Measurements from ENCODE around the gene NHSL1. TPM values are rescaled to one million over a fixed set of nuclear protein-coding genes. Genes with fewer than 3 reads are reported as not detected.

NHSL1 gene
- total and polyA plus RNA-seq, 9 of the 15 experiments (the other 6 are each of a cell fraction or from before 2014, with no cell fraction given): 0.09 to 0.20 TPM; not detected in 7

DNA sequence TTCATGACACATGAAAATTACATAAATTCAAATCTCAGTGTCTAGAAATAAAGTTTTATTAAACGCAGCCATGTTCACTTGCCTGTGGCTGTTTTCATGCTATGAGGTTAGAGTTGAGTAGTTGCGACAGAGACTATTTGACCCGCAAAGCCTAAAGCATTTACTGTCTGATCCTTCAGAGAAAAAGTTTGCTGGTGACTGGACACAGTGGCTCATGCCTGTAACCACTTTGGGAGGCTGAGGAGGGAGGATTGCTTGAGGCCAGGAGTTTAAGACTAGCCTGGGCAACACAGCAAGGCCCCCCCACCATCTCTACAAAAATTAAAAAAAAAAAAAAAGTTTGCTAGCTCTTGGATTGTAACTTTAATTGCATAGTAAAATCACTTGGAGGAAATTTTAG lies 112.4 kb downstream of the NHSL1 start:
- Histone ChIP-seq H3K27ac (ENCODE audit: extremely low read depth, low read depth, low read length) (no peak overlapping the region), H3K4me2 (ENCODE audit: insufficient read depth, low read length) (no peak overlapping the region), H3K9ac (ENCODE audit: insufficient read depth in 1 of 2, low read depth in 2 of 2, low read length in 2 of 2) (no peak overlapping the region), H3K4me3 (no peak overlapping the region), H3K9me3 (replicated peaks; ENCODE audit: control insufficient read depth, insufficient read depth, low read depth, low read length) (no peaks in the 10 kb centered on the region), H3K4me1 (replicated peaks in 1 of 2; ENCODE audit: control insufficient read depth in 2 of 2, insufficient read depth in 2 of 2, low read length in 2 of 2) (peaks cover 0 to 2% of the 10 kb centered on the region in 2 experiments; a peak in 1 of 5 replicates), H3K9me1 (ENCODE audit: control insufficient read depth, insufficient read depth, low read length) (no peaks in the 10 kb centered on the region), H3K27me3 (ENCODE audit: control insufficient read depth in 2 of 2, insufficient read depth in 2 of 2, low read length in 2 of 2) (peaks cover 8 to 19% of the 10 kb centered on the region in 2 experiments), H3K36me3 (ENCODE audit: control insufficient read depth, insufficient read depth, low read length) (no peaks in the 10 kb centered on the region), H3K79me2 (ENCODE audit: control insufficient read depth, insufficient read depth, low read length) (no peaks in the 10 kb centered on the region), H2AFZ (ENCODE audit: low read depth, low read length) (no peak overlapping the region), H4K20me1 (replicated peaks; ENCODE audit: control insufficient read depth, insufficient read depth, low read length) (no peaks in the 10 kb centered on the region)
- TF ChIP-seq LARP7 (IDR thresholded peaks at IDR 0.05) (no peak), SMARCA4 (IDR thresholded peaks at IDR 0.05) (no peak), NFE2L1 (tag; IDR thresholded peaks at IDR 0.05; ENCODE audit: borderline replicate concordance, low read depth) (no peak), ZNF586 (CRISPR knock-in tag; conservative IDR thresholded peaks at IDR 0.05) (no peak), ZNF282 (CRISPR knock-in tag; IDR thresholded peaks at IDR 0.05) (no peak), ZNF253 (CRISPR knock-in tag; conservative IDR thresholded peaks at IDR 0.05) (no peak)
- TF ChIP-seq, protein P1, sequence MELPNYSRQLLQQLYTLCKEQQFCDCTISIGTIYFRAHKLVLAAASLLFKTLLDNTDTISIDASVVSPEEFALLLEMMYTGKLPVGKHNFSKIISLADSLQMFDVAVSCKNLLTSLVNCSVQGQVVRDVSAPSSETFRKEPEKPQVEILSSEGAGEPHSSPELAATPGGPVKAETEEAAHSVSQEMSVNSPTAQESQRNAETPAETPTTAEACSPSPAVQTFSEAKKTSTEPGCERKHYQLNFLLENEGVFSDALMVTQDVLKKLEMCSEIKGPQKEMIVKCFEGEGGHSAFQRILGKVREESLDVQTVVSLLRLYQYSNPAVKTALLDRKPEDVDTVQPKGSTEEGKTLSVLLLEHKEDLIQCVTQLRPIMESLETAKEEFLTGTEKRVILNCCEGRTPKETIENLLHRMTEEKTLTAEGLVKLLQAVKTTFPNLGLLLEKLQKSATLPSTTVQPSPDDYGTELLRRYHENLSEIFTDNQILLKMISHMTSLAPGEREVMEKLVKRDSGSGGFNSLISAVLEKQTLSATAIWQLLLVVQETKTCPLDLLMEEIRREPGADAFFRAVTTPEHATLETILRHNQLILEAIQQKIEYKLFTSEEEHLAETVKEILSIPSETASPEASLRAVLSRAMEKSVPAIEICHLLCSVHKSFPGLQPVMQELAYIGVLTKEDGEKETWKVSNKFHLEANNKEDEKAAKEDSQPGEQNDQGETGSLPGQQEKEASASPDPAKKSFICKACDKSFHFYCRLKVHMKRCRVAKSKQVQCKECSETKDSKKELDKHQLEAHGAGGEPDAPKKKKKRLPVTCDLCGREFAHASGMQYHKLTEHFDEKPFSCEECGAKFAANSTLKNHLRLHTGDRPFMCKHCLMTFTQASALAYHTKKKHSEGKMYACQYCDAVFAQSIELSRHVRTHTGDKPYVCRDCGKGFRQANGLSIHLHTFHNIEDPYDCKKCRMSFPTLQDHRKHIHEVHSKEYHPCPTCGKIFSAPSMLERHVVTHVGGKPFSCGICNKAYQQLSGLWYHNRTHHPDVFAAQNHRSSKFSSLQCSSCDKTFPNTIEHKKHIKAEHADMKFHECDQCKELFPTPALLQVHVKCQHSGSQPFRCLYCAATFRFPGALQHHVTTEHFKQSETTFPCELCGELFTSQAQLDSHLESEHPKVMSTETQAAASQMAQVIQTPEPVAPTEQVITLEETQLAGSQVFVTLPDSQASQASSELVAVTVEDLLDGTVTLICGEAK (IDR thresholded peaks at IDR 0.05): peak; percentile 52; the same call in 1 of the 2 replicates
- TF ChIP-seq, protein P1 (CRISPR knock-in tag; IDR thresholded peaks at IDR 0.05): no peak
- intact Hi-C loops (cut with micrococcal nuclease): no loop called here
- FAIRE-seq (no peak), DNase-seq (ENCODE audit: extremely low read depth in 1 of 4, low spot score in 3 of 4) (no peak), ATAC-seq (no peak)
- WGBS (ENCODE audit: insufficient coverage, low coverage, missing lambda C conversion rate): 16% methylated on average over 3 of the region's 3 CpGs
- BruUV-seq (replicated peaks): no TSS peak
- in situ Hi-C loops (cut with MboI): no loop called here
- CTCF ChIA-PET (ENCODE audit: low intra/inter-chr PET ratio): no interaction called here
- POLR2A ChIA-PET: no interaction called here

Data from K562 (cell line).